Osteoblast (primary cell): ENCODE data around the gene EIF4E2. TPM values are rescaled to one million over a fixed set of nuclear protein-coding genes. Genes with fewer than 3 reads are reported as not detected.

Experiments
- DNase-seq: peaks from one replicate; pipeline ENCODE4 v3.0.0; 2011; ENCODE audit warnings: low spot score, mixed read lengths; ENCODE audit not compliant: insufficient read length; ENCODE audit errors: missing footprints
- H2AFZ ChIP-seq: 2 replicates; pipeline ENCODE4 v1.6.0; 2011; ENCODE audit warnings: mild to moderate bottlenecking, low read length
- H3K27ac ChIP-seq: 2 replicates; pipeline ENCODE4 v1.5.1; 2011; ENCODE audit warnings: mild to moderate bottlenecking, low read depth, low read length, moderate library complexity
- H3K27me3 ChIP-seq: 2 replicates; pipeline ENCODE4 v1.6.0; 2012; ENCODE audit warnings: mild to moderate bottlenecking, control low read depth, inconsistent platforms, low read length, moderate library complexity; ENCODE audit not compliant: insufficient read depth
- H3K36me3 ChIP-seq: 2 replicates; pipeline ENCODE4 v1.5.1; 2011; ENCODE audit warnings: mild to moderate bottlenecking, low read length, control low read depth, moderate library complexity; ENCODE audit not compliant: insufficient read depth
- H3K4me1 ChIP-seq: 2 replicates; pipeline ENCODE4 v1.5.1; 2011; ENCODE audit warnings: mild to moderate bottlenecking, low read length, control low read depth, moderate library complexity; ENCODE audit not compliant: insufficient read depth
- H3K4me2 ChIP-seq: 2 replicates; pipeline ENCODE4 v1.6.0; 2011; ENCODE audit warnings: mild to moderate bottlenecking, low read length; ENCODE audit not compliant: insufficient read depth
- H3K4me3 ChIP-seq: fragments of 200-600 bp; sonication (generic); 3 replicates; pipeline ENCODE4 v1.5.1; 2012; ENCODE audit warnings: mild to moderate bottlenecking, low read length, inconsistent platforms; ENCODE audit not compliant: insufficient read depth
- H3K79me2 ChIP-seq: 2 replicates; pipeline ENCODE4 v1.6.0; 2012; ENCODE audit warnings: mild to moderate bottlenecking, low read length, control low read depth, inconsistent platforms; ENCODE audit not compliant: insufficient read depth
- H3K9me3 ChIP-seq: 2 replicates; pipeline ENCODE4 v1.5.1; 2011; ENCODE audit warnings: low read depth, low read length, control low read depth
- H4K20me1 ChIP-seq: 2 replicates; pipeline ENCODE4 v1.6.0; 2012; ENCODE audit warnings: mild to moderate bottlenecking, low read length, control low read depth; ENCODE audit not compliant: insufficient read depth
- CTCF ChIP-seq: IDR thresholded peaks from 2 replicates; pipeline ENCODE4 v1.5.1; 2011; ENCODE audit warnings: mild to moderate bottlenecking, low read depth, low read length, moderate library complexity; ENCODE audit errors: extremely low read depth
- total RNA-seq: library from RNA; depleted of rRNA; stranded (reverse); fragments of >200 nt; gene quantifications from 2 replicates; pipeline ENCODE4 v1.2.3, GENCODE V29; 2012

Gene EIF4E2
- total RNA-seq, 1 donor: 70.6 TPM

- Histone ChIP-seq H3K4me3 (no peak overlapping the region), H3K27me3 (no peaks in the 10 kb centered on the region), H3K4me2 (no peak overlapping the region), H3K27ac (peak overlapping the region; percentile 0), H4K20me1 (peaks cover 47% of the 10 kb centered on the region), H2AFZ (no peak overlapping the region), H3K4me1 (peaks cover 6% of the 10 kb centered on the region), H3K36me3 (peaks cover 69% of the 10 kb centered on the region), H3K9me3 (no peaks in the 10 kb centered on the region), H3K79me2 (peaks cover 75% of the 10 kb centered on the region)
- DNase-seq: no peak
- no peak for TF ChIP-seq CTCF
Measured at GRCh38 chr2:232556426-232556825, 5.9 kb downstream of the EIF4E2 start.

- Histone ChIP-seq H3K79me2 (peaks cover 22% of the 10 kb centered on the region), H2AFZ (no peak overlapping the region), H4K20me1 (peaks cover 4% of the 10 kb centered on the region), H3K4me1 (peaks cover 6% of the 10 kb centered on the region), H3K27me3 (no peaks in the 10 kb centered on the region), H3K4me2 (no peak overlapping the region), H3K4me3 (no peak overlapping the region), H3K36me3 (peaks cover 80% of the 10 kb centered on the region), H3K27ac (peak overlapping the region; percentile 52), H3K9me3 (no peaks in the 10 kb centered on the region)
- DNase-seq: no peak
- TF ChIP-seq CTCF: no peak
Measured at GRCh38 chr2:232562515-232563151, 12.1 kb downstream of the EIF4E2 start.

GRCh38 chr2:232563580-232563979 lies 13.1 kb downstream of the EIF4E2 start:
- no peak for DNase-seq

More at GRCh38 chr2:232563580-232563979, 13.1 kb downstream of the EIF4E2 start:
- H3K79me2 ChIP-seq: peaks cover 20% of the 10 kb centered on the region
- no peak overlapping the region for H3K4me3 ChIP-seq
- peaks cover 7% of the 10 kb centered on the region for H4K20me1 ChIP-seq
- TF ChIP-seq CTCF: no peak
- H3K4me2 ChIP-seq: no peak overlapping the region
- H3K4me1 ChIP-seq: peaks cover 15% of the 10 kb centered on the region
- no peaks in the 10 kb centered on the region for H3K9me3 ChIP-seq
- H3K27ac ChIP-seq: peak overlapping the region; percentile 53
- H3K27me3 ChIP-seq: no peaks in the 10 kb centered on the region
- no peak overlapping the region for H2AFZ ChIP-seq
- H3K36me3 ChIP-seq: peaks cover 79% of the 10 kb centered on the region
